ENCODE measurements around the gene GRAMD1B. TPM values are rescaled to one million over a fixed set of nuclear protein-coding genes. Genes with fewer than 3 reads are reported as not detected.
"Not testable (repeated sequence)": the region's sequence is repeated elsewhere in the genome, so short reads cannot be mapped to it uniquely, and the experiment has no call there.

GRAMD1B gene
- total RNA-seq, 1 donor from 2014 or later = 6.0 TPM

DNA sequence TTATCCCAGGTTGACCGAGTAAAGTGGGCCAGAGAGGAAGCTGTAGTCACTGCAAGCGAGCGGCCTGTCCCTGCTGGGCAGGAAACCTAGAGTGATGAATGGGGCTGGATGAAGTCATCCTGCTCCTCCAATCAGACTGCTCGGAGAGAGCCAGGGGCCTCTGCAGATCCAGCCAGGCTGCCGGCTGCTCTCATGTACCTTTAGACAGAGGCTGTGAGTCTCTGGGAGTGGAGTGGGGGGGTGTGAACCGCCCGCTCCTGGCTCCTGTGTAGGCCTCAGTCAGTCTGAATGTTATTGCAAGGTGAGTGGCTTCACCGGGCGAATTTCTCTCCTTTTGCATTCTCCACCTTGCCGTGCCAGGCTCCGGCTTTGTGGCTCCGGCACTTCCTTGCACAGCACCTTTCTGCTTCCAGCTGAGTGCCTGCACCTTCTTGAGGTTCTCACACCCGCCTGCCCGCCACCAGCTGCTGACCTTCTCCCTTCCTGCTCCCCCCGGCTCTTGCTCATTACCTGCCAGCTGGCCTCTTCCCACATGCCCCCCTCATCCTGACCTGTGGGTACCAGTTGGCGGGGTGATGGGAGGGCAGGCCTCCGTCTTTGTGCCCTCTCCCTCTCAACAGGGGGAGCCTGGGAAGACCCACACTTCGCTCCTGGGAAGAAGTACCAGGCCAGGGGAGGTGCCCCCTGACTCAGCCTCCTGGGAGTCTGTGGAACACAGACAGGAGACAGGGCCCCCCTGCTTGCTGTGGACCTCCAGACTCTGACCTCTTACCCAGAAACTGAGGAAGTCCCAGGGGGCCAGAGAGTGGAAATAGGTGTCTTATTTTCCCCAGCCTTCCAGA lies 79.9 kb downstream of the GRAMD1B start:
- TF ChIP-seq, protein P1, sequence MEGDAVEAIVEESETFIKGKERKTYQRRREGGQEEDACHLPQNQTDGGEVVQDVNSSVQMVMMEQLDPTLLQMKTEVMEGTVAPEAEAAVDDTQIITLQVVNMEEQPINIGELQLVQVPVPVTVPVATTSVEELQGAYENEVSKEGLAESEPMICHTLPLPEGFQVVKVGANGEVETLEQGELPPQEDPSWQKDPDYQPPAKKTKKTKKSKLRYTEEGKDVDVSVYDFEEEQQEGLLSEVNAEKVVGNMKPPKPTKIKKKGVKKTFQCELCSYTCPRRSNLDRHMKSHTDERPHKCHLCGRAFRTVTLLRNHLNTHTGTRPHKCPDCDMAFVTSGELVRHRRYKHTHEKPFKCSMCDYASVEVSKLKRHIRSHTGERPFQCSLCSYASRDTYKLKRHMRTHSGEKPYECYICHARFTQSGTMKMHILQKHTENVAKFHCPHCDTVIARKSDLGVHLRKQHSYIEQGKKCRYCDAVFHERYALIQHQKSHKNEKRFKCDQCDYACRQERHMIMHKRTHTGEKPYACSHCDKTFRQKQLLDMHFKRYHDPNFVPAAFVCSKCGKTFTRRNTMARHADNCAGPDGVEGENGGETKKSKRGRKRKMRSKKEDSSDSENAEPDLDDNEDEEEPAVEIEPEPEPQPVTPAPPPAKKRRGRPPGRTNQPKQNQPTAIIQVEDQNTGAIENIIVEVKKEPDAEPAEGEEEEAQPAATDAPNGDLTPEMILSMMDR (conservative IDR thresholded peaks at IDR 0.05; ENCODE audit: low read depth, low read length) = no peak
- no peak overlapping the region for H3K4me3 ChIP-seq (ENCODE audit: low read depth, low read length)
- DNase-seq (ENCODE audit: low read depth) = no peak

DNA sequence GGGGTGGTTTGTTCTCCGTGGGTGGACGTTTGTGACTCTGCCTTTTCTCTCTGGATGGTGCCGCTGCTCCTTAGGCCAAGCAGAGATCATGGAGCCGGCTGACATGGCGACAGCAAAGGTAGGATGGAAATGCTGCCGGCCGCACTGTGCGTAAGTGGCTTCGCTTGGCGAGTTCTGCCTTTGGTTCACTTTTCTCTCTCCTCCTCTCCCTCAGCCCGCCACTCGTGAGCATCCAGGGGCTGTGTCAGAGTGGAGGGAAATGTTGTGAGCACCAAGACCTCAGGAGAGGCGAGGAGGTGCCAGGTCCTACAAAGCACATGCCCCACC lies 80.5 kb downstream of the GRAMD1B start:
- no peak overlapping the region for H3K4me3 ChIP-seq (ENCODE audit: low read depth, low read length)
- TF ChIP-seq, protein P1 (conservative IDR thresholded peaks at IDR 0.05; ENCODE audit: low read depth, low read length) = no peak
- DNase-seq (ENCODE audit: low read depth) = no peak

DNA sequence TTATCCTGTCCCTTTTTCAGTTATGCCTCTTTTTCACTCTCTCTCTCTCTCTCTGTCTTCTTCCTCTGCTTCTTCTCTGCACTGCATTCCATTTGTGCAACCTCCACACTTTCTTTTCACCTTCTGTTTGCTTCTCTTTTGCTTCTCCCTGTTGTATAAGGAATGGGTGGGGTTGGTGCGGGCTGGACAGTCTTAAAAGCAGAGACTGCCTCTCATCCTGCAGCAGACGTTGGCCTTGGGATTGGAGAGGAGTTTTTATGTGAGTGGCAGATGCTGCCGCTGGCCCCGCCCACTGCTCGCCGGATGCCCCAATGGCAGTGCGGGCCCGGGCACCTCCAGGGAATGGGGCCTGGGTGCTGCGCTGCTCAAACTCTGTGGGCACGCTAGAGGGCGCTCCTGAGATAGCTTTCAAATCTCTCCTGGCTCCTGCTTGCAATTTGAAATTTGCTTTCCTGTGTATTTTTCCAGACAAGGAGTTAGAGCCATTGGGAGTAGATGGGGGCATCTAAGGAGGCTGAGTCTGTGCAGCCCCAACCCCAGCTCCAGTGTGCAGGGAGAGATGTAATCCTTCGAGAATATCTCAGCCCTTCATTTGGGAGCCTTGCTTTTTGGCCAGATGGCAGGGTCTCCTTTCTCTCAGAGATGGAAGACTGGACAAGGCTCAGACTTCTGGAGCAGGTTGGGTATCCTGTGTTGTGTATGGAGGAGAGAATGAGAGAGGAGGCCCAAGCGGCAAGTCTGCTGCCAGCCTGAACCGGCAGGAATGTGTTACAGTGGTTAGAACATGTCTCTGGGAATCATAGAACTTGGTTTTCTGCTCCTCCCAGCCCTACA lies 81.2 kb downstream of the GRAMD1B start:
- DNase-seq (ENCODE audit: low read depth) = no peak
- TF ChIP-seq, protein P1 (conservative IDR thresholded peaks at IDR 0.05; ENCODE audit: low read depth, low read length) = peak; percentile 92

DNA sequence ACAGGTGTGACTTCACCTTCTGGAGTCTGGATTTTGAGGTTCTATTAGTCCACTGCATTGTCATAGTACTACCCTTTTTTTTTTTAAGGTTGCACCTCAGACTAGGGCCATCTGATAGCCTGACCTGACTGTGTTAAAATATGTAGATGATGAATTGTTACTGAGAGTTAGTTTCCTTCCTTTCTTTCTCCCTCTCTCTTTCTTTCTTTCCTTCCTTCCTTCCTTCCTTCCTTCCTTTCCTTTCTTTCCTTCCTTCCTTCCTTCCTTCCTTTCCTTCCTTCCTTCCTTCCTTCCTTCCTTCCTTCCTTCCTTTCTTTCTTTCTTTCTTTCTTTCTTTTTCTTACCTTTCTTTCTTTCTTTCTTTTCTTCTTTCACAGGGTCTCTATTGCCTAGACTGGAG lies 83.2 kb downstream of the GRAMD1B start:
- not testable (repeated sequence) for DNase-seq (ENCODE audit: low read depth); H3K4me3 ChIP-seq (ENCODE audit: low read depth, low read length)

More for the DNA sequence above, 81.2 kb downstream of the GRAMD1B start:
- no peak overlapping the region for H3K4me3 ChIP-seq (ENCODE audit: low read depth, low read length)

DNA sequence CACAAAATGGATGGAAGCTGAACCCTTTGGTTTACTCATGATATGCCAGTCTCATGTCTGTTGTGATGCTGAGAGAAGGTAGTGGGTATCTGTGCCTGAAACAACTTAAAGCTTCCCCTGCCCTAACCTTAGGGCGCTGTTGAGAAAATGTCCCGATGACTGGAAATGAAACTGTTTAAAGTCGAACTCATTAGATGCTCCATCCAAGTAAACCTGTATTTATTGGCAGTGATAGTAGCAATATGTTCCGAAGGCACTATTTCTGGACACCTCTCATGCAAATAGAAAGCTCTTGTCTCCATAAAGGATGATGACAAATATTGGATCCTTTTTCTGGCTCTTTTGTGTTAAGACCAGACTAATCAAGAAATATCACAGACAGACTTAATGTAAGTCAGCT lies 86.2 kb downstream of the GRAMD1B start:
- no peak for DNase-seq (ENCODE audit: low read depth)
- H3K4me3 ChIP-seq (ENCODE audit: low read depth, low read length) = no peak overlapping the region
- TF ChIP-seq, protein P1 (conservative IDR thresholded peaks at IDR 0.05; ENCODE audit: low read depth, low read length) = no peak

DNA sequence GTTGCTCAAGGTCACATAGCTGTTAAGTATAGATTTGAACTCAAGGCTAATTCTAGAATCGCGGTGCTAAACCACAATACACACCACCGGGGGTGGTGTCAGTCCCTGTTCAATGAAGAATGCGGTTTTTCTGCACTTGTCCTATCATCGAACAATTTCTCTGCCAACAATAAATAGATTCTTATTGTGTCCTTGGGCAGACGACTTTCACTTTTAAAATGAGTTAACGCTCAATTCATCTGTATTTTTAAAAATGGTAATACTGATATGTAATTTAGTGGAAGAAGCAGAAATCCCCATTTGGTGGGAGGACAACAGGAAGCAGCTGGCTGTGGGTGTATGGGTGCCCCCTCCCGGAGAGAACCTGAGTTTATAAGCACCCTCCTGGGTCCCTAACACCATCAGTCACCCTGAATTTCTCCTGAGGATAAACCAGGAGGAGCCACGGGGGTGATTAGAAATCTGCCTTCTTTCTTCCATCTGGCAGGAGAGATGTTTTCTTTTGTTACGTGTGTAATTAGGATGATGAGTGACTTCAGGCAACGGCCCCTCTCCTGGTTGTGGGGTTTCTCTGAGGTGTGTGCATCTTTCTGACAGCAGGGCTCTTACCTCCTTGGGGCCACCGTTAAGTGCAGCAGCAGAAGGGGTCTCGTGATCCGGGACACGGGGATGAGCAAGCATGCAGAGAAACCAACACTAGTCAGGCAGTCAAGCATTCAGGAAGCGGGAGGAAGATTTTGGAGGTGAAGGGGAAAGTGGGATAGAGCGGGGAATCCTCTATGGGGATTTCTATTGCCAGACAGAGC lies 87.7 kb downstream of the GRAMD1B start:
- no peak for DNase-seq (ENCODE audit: low read depth)
- TF ChIP-seq, protein P1 (conservative IDR thresholded peaks at IDR 0.05; ENCODE audit: low read depth, low read length) = no peak

More for the DNA sequence above, 87.7 kb downstream of the GRAMD1B start:
- H3K4me3 ChIP-seq (ENCODE audit: low read depth, low read length) = no peak overlapping the region
